ENCODE results near the gene STIP1.
"Not testable (repeated sequence)": the region's sequence is repeated elsewhere in the genome, so short reads cannot be mapped to it uniquely, and the experiment has no call there.

Gene STIP1

DNA sequence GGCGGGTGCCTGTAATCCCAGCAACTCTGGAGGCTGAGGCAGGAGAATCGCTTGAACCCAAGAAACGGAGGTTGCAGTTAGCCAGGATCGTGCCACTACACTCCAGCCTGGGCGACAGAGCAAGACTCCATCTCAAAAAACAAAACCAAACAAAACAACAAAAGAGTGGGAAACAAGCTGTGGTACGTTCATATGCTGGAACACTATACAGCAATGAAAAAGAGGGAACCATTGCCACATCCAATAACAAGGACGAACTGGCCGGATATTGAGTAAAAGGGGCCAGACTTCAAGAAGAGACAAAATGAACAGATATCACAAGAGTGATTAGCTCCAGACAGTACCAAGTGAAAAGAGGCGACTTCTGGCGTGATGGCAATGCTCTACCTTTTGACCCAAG lies 24.9 kb upstream of the STIP1 start:
- DNase-seq = no peak

DNA sequence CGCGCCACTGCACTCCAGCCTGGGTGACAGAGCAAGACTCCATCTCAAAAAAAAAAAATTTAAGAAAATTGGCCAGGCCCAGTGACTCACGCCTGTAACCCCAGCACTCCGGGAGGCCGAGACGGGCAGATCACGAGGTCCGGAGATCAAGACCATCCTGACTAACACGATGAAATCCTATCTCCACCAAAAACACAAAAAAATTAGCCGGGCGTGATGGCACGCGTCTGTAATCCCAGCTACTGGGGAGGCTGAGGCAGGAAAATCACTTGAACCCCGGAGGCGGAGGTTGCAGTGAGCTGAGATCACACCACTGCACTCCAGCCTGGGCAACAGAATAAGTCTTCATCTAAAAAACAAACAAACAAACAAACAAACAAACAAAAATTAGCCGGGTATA lies 23.2 kb upstream of the STIP1 start:
- not testable (repeated sequence) for DNase-seq

DNA sequence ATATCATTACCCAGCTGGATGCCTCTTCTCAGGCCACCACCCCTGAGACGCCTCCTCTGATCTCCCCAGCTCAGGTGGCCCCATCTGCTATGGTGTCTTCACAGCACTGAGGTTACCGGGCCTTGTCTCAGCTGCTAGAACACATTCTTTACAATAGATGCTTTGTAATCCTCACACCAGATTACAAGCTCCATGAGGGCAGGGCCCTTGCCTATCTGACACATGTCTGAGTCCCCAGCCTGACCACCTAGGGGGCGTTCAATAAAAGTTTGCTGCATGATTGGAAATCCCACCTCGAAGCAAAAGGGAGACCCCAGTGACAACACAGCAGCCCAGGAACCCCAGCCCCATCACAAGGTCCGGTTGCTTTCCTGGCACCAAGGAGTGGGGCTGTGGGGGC lies 22.0 kb upstream of the STIP1 start:
- DNase-seq = no peak

DNA sequence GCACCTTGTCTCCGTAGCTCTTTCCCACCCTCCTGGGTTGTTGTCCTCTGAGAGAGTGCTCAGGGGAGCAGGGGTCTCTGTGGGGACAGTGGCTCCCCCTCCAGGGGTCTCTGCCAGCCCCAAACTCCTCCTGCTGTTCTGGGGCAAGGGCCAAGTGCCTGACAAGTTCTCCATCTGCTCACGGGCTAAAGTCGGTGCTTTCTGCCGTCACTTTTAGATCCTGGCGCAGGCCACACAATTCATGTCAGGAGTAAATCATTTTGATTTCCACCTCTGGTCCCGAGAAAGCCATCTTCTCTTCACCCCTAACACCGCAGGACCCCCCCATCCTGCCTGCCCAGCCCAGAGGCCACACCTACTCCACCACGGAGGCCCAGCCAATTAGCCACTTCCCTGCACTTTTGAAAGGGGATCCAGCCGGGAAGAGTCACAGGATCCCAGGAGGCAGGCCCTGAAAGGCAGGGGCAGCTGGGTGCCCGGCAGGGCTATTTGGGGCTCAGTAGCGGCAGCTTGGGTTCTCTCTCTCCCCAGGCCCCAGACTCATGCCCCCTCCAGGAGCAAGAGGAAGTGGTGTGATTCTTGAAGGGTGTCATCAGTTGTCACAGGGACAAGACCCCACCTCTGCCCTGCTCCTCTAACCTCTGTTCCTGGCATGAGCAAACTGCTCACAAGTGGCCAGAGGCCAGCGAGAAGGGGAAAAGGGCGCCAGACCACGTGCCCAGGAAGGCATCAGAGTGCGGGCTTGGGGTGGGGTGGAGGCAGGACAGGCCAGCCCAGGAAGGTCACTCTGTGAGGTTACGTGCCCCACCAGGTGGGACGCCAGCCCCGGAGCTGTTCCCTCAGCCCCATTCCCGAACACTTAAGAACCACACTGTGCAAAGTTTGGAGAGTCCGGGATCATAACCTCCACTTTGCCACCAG lies 21.3 kb upstream of the STIP1 start:
- peak; percentile 55 for DNase-seq

DNA sequence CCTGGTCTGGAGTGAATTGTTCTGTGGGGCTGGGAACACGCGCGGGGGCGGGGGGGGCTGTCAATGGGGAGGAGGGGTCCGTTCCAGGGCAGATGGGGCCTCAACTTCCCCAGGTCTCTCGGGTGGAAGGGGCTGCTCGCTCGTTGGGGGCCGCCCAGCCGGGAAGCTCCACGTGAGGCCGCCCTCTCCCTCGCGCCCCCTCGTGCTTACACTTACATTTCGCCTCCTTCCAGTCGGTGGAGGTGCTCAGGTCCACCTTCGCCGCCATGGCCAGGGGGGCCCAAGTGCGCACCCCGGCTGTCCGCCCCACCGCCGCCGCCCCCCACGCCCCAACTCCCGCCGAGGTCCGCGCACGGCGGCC lies 20.5 kb upstream of the STIP1 start:
- DNase-seq = peak; percentile 60

DNA sequence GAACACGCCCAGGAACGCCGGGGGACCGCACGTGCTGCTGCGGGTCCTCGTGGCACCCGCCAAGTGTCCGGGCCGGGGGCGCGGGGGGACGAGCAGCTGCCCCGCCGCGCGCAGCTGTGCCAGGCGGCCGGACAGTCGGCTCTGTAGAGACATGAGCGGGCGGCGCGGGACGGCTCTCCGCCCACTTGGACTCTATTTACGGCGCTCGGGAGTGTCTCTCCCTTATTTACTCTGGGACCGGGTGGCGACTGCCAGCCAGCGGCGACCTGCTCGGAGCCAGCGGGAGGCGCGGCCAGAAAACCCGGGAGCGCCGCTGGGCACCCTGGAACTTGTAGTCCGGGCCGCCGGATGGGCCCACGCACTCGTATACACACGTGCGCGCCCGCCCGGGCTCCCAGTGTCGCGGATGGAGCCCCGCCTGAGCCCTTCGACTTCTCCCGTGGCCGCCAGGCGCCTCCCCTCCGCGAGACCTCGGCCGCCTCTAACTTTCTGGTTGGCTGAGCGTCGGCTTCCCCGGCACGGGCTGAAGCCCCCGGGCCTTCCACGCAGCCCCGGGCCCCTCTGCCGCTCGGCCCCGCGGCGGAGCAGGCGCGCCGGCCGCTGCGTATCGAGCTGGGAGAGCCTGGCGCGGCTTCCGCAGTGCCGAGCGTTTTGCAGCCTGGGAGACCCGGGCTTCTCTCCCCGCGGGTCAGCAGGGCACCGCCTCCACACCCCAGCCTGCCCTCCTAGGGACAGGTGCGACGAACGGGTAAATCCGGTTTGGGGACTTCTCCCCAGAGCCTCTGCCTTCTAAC lies 19.9 kb upstream of the STIP1 start, which contains the start of gene MACROD1:
MACROD1 (minus strand) TSS at position 272 of the 794 bp plus-strand sequence; CDS start at position 153, 119 bp downstream.
- peak; percentile 97 for DNase-seq

DNA sequence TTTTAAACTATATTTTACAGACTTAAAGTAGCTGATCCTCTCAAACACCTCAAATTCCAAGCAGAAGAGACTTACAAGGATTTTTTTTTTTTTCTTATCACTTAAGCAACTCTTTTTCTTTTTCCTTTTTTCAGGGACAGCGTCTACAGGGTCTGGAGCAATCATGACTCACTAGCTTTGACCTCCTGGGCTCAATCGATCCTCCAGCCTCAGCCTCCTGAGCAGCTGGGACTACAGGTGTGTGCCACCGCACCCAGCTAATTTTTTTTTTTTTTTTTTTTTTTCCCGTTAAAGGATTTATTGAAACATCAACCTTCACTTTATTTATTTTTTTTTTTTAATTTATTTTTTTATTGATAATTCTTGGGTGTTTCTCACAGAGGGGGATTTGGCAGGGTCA lies 15.6 kb upstream of the STIP1 start:
- no peak for DNase-seq

DNA sequence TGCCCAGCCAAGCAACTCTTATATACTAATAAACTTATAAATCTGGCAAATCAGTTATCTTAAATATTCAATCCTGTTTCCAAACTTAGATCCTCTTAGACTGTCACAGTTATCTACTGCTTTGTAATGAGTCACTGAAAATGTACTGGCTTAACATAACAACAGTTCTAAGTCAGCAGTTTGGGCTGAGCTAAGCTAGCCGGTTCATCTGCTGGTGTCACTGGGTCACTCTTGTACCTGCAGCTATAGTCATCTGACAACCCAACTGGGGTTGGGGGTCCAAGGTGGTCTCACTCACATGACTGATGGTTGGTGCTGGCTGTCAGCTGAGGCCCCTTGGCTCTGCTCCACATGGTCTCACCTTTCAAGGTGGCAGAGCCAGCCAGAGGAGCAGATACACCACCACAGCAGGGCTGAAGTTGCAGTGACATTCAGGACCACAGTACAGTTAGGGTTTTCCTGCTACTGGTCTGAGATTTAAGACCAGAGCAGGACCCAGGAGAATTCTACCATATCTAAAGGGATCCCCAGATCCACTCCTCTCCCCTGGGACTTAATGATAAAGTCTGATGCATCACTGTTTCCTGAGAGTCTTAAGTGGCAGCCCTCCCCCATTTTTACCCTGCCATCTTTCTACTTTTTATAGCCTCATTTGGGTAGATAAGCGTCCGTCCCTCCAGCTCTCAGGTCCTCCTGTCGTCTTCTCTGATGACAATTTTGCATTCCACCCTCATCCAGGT lies 12.2 kb upstream of the STIP1 start:
- no peak for DNase-seq

DNA sequence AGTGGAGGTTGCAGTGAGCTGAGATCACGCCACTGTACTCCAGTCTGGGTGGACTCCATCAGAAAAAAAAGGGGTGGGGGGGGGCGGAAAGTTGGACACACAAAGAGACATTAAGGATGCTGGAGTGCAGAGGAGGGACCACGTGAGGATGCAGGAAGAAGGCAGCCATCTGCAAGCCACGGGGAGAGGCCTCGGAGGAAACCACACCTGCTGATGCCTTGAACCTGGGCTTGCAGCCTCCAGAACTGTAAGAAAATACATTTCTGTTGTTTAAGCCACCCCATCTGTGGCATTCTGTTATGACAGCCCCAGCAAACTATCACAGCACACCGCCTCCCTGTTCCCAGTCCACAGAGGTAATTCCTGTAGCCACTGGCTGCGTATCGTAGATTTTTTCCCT lies 9.2 kb upstream of the STIP1 start:
- no peak for DNase-seq

DNA sequence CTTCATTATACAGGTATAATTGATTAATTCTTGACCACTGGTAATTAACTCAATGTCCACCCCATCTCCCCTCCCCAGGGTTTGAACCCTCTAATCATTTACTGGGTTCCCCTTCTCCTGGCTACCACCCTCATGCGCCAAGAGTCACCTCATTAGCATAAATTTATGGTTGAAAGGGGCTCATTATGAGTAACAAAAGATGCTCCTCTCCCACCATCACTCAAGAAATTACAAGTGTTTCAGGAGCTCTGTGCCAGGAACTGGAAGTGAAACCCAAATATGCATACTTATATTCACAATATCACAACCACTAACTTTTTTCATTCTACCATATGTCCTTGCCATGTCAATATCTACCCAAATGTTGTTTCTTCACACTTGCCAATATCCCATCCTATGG lies 7.8 kb upstream of the STIP1 start:
- DNase-seq = no peak

DNA sequence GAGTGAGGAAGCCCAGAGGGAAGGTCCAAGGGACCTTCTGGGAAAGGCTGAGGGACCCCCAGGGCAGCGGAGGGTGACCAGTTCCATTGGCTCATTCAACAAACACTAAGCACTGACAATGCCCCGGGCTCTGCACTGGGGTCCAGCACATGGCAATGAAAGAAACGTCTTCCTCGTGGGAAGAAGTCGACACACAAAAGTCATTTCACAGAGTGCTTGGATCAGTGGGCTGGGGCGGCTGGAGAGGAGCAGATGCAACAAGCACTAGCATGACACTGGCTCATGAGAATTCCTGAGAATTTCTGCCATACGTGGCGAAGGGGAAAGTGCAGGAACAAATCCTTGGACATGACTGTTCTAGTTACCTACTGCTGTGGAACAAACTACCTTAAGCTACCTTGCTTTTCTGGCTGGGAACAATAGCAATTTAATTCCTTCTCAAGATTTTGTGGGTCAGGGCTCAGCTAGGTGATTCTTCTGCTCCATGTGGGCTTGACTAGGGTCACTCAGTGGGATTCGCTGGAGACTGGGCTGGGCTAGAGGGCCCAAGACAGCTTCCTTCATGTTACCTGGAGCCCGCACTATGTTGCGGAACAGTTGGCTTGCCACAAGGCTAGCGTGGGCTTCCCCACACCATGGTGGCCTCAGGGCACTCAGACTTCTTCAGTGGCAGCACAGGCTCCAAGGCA lies 6.9 kb upstream of the STIP1 start:
- no peak for DNase-seq

DNA sequence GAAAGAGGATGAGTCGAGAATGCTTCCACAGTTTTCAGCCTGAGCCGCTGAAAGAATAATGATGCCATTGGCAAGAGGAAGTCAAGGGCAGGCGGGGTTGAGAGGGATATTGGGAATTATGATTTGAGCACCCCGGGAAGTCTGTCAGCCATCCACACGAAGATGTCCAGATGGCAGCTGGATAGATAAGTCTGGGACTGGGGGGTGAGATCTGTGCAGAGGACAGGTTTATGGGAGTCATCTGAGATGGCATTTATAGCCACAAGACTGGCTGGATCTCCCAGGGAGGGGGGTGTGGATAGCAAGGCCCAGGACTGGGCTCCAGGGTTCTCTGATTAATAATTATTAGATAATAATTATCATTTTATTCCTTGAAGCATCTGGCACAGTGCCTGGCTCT lies 5.1 kb upstream of the STIP1 start:
- no peak for DNase-seq

DNA sequence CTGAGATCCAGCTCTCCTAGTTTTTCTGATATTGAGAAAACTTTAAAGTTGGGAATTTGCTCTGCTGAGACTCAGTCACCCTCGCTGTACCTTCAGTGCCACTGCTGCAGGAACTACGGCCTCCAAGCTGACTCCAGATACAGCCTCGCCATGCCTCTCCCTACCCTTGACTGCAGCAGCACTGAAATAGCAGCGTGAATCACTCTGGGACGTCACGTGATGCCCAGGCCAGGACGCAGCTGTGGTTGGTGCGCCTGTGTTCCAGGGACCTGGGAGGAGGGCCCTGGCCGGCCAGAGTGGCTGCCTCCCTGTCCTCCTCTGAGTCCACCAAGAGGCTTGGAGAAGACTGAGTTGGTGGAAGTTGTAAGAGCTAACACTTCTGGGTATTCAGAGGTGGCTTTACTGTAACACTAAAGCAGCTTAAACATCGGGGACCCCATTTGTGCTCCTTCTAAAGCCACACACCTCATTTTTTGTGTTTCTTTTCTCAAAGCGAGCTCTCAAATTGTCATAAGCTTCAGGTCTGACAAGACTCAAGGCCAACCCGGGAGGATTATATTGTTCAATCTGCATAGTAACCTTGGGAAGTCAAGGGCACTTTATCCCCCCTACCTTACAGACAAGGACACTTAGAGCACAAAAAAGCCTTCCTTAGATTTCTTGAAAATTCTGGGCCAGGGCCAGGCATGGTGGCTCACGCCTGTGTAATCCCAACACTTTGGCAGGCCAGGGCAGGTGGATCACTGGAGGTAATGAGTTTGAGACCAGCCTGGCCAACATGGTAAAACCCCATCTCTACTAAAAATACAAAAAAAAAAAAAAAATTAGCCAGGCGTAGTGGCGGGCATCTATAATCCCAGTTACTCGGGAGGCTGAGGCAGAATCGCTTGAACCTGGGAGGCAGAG lies 4.2 kb upstream of the STIP1 start:
- peak; percentile 96 for DNase-seq

DNA sequence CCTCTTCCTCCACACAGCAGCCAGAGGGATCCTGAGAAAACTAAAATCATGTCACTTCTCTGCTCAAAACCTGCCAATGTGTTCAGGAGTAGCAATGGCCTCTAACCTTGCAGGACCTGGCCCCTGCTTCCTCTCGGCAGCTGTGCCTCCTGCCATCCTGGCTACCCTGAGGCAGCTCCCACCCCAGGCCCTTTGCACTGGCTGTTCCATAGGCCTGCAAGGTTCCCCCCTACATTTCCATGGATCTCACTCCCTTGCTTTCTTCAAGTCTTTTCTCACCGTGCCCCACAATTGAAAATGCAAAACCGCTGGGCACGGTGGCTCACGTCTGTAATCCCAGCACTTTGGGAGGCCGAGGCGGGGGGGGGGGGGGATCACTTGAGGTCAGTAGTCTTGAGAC lies 2.1 kb upstream of the STIP1 start:
- no peak for DNase-seq

DNA sequence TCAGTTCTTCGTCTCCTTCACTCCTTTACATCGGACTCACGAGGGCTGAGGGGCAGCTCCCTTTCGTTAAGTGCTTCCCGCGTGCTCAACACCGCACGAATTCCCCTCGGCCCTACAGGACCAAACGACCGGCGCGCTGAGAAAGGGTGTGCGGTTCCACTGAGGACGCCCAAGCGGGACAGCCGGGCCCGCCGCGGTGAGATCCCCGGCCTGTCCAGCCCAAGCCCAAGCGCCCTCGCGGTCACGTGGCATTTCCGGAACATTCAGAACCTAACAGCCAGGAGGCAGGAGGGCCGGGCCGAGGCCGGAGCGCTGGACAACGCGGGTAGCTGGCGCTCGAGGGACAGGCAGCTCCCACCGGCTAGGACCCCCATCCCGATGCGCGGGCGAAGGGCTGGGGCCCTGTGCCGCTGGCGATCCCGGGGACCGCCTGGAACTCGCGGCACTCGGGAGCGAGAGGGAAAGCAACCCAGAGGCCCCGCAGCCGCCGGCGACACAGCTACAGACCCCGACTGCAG lies 737 bp upstream of the STIP1 start:
- DNase-seq = peak; percentile 73

DNA sequence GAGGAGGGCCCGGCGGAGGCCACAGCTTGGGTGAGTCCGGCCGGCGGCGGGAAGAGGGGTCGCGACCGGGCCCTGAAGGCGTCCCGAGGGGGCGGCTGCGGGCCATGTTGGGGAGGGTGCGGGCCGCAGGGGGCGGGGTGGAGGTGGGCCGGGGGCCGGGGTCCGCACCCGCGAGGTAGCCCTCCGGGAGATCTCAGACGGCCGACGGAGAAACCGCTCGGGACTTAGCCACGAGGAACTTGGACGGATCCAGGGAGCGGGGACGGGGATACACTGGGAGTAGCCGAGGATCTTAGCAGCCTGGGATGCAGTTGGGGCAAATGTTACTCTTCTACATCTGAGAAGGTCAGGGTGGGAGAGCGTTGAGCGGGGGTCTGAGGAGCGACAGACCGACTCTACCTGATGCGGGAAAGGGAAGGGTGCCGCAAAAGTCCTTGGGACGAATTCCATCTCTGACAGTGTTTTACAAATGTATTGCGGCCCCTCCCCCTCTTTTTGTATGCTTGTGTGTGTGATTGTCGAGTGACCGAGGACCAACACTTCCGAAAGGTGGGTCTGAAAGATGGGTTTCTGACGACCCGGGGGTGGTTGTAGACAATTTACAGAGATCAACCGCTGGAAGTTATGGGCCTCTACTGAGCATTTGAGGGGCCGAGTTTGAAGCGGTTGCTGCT lies 658 bp downstream of the STIP1 start:
- peak; percentile 30 for DNase-seq

DNA sequence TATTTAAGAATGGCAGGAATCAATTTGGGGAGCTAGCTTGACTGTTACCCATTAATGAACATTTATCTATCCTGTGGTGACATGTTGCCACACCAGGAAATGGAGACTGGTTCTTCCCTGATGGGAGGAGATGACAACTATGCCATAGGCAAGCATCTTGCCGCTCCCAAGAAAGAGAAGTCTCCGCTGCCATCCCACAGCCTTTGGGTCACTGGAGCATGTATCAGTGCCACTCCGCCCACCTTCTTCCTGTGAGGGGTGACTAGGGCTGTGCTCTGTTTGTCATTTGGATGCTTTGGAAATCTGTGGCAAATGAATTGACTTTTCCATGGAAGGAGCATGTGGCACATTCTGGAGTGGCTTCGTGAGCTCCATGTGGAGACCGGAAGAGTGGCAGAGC lies 6.5 kb downstream of the STIP1 start:
- no peak for DNase-seq

DNA sequence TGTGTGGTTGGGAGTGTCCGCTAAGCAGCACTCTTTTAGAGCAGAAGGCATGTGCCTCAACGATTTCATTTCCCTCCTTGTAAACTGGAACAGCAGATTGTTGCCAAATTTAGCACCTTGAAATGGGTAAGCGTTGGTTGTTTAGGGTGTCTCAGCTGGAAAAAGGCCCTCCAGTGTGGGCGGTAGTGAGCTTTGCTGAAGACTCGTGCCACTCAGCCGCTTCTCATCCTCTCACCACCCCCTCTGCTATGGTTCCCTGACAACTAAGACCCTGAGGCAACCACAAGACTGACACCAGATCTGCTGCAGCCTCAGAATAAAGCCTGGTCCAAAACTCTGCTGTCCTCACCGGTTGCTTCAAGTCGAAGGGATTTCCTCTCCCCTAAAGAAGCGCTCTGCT lies 10.7 kb downstream of the STIP1 start:
- no peak for DNase-seq

DNA sequence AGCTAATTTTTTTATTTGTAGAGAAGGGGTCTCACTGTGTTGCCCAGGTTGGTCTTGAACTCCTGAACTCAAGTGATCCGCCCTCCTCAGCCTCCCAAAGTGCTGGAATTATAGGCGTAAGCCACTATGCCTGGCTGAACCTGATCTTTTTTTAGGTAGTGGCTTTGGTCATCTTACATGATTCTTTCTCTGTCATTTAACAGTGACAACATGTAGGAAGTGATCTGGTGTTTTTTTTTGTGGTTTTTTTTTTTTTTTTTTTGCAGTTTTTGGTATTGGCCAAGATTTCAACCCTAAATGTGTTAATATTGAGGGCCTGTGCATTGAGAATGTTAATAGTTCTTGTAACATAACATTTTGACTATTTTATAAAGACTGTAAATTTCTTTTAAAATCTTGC lies 12.5 kb downstream of the STIP1 start:
- DNase-seq = no peak

DNA sequence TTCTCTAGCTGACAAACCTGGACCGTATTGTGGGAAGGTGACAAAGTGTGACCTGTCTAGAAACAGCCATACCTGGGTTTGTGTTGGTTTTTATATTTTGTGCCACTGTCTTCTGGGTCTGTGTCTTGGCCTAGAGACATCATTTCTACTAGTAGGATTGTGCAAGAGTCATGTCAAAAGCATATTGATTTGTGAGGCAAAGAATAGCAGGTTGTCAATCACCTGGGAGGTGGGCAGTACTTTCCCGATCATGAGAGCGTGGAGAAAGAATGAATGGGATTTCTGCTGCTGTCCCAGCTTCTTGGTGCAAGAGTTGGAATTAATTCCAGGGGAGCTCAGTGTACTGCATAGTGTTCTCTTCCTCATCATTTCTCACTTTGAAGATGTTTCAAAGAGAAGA lies 15.6 kb downstream of the STIP1 start:
- no peak for DNase-seq

DNA sequence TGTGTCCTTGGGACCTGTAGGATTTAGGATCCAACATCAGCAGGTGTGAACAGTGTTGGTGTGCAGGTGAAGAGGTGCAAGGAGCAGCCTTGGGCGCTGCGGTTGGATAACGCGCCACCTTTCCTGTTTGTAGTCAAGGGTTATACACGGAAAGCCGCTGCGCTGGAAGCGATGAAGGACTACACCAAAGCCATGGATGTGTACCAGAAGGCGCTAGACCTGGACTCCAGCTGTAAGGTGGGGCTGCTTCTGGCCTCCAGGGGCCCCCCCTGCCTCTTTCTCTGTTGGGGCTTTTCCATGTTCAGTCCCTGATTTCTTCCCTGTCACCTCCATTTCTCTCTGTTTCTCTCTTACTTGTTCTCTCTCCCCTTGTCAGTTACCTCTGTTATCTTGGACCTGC lies 17.0 kb downstream of the STIP1 start:
- DNase-seq = no peak

Measured in RPMI8226 (cell line).